IPS-NIHi7 (cell line): ENCODE measurements around the gene ZNF135.

ENCODE experiments used
- DNase-seq: peaks from one replicate; pipeline ENCODE4 v3.0.0; 2012; ENCODE audit warnings: mixed read lengths; ENCODE audit errors: extremely low spot score

Gene ZNF135

GRCh38 chr19:58059003-58059670 is at the start of gene ZNF135:
TSS of gene ZNF135 (plus strand) at chr19:58059282. CDS start at chr19:58060003, 721 bp downstream.
- DNase-seq = peak; percentile 98

- DNase-seq = no peak
These were observed 49.8 kb upstream of the ZNF135 start for GRCh38 chr19:58009301-58009665.

GRCh38 chr19:58009666-58010301 is 49.3 kb upstream of the ZNF135 start:
- DNase-seq = peak; percentile 87

GRCh38 chr19:58010507-58010906 is 48.6 kb upstream of the ZNF135 start:
- DNase-seq = no peak

GRCh38 chr19:58014141-58014540 is 44.9 kb upstream of the ZNF135 start:
- no peak for DNase-seq

GRCh38 chr19:58020129-58020528 is 39.0 kb upstream of the ZNF135 start:
- no peak for DNase-seq

- peak; percentile 84 for DNase-seq
These were observed 37.4 kb upstream of the ZNF135 start for GRCh38 chr19:58021541-58022282.

GRCh38 chr19:58022283-58022660 is 36.8 kb upstream of the ZNF135 start:
- DNase-seq = no peak

GRCh38 chr19:58024661-58025060 is 34.4 kb upstream of the ZNF135 start:
- DNase-seq = no peak

GRCh38 chr19:58033741-58034476 is 25.2 kb upstream of the ZNF135 start, which contains the start of gene ZSCAN1:
TSS of gene ZSCAN1 (plus strand) at chr19:58034025. CDS start at chr19:58037837, 3,812 bp downstream.
- peak; percentile 97 for DNase-seq

- DNase-seq = peak; percentile 25
These were observed 24.6 kb upstream of the ZNF135 start for GRCh38 chr19:58034477-58034793.

GRCh38 chr19:58035863-58036262 is 23.2 kb upstream of the ZNF135 start:
- no peak for DNase-seq

GRCh38 chr19:58037927-58038687 is 21.0 kb upstream of the ZNF135 start:
- peak; percentile 45 for DNase-seq

GRCh38 chr19:58038688-58039204 is 20.3 kb upstream of the ZNF135 start:
- no peak for DNase-seq

GRCh38 chr19:58040751-58041525 is 18.1 kb upstream of the ZNF135 start:
- DNase-seq = no peak

- DNase-seq = peak; percentile 72
These were observed 16.4 kb upstream of the ZNF135 start for GRCh38 chr19:58042495-58043340.

- no peak for DNase-seq
These were observed 14.7 kb upstream of the ZNF135 start for GRCh38 chr19:58044391-58044790.

- no peak for DNase-seq
These were observed 14.2 kb upstream of the ZNF135 start for GRCh38 chr19:58044886-58045285.

- no peak for DNase-seq
These were observed 13.6 kb upstream of the ZNF135 start for GRCh38 chr19:58045411-58046050.
